A375 (cell line): ENCODE measurements around the gene GPBP1L1. TPM values are rescaled to one million over a fixed set of nuclear protein-coding genes. Genes with fewer than 3 reads are reported as not detected.

ENCODE experiments used
- small RNA-seq: library from RNA; depleted of rRNA; stranded (forward); fragments of <200 nt; gene quantifications from one replicate; pipeline ENCODE3, GENCODE V24; 2014
- total RNA-seq: library from RNA; depleted of rRNA; stranded (reverse); fragments of >200 nt; shearing (Covaris generic); gene quantifications from 2 replicates; pipeline ENCODE4 v1.2.3, GENCODE V29; 2014; rRNA removed

The GPBP1L1 gene
- 85.1 and 114 TPM in 2 replicates for total RNA-seq

DNA sequence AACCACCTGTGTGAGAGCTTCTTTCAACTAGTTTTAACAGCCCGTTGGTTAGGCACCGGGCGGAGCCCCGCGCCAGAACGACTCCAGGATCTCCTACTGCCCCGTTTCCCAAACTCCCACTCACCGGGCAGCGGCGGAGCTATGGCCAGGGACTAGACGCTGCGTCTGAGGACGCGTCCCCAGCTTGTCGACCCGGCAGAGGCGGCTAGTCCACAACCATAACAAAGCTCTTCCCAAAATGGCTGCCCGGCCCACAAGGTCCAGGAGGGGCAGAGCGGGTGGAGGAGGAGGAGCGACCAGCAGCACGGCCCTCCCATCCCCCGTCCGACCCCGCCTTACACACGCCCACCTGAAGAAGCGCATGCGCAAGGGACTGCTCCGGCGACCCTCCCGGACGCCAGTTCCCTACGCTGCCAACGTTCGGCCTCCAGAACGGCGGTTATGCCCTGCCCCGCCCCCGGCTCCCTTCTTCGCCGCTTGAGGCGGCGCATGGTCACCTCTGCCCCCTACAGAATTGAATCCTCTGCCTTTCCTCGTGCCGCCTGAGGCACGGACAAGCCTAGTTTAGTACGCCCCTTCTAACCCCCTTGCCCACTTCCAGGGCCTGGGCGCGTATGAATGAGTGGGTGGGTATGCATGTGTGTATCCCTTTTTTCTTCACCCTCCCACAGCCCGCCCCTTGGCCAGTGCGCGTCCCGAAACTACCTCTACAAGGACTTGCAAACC is at the start of gene GPBP1L1:
Gene GPBP1L1, minus strand, starts transcription at position 246 of the 726 bp plus-strand sequence. CDS start 27,446 bp downstream, outside the sequence.

GRCh38 chr1:45687754-45688740 is 1.7 kb upstream of the GPBP1L1 start, which contains the start of gene TMEM69:
TSS of gene TMEM69 (plus strand) at chr1:45688181. CDS start at chr1:45691069, 2,888 bp downstream.

DNA sequence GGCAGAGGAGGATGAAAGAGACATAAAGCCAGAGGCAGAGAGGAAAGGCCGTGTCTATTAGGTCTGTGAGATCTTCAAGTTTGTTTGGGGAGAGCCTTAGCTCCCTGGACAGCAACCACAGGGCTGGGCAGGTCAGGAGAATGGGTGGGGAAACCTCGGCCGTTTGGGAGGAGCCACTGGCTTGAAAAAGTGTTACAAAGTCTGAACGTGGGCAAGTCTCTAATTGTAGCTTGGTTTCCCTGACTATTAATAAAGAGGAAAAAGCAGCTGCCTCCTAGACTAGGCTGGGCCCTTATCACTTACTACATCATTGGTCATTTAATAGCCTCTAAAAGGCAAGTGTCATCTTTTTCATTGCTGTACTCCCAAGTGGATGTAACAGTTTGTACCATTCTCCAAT is 62.4 kb downstream of the GPBP1L1 start, which contains the start of gene CCDC17:
Gene CCDC17, minus strand, starts transcription at position 83 of the 400 bp plus-strand sequence. CDS start 145 bp downstream, outside the sequence.

DNA sequence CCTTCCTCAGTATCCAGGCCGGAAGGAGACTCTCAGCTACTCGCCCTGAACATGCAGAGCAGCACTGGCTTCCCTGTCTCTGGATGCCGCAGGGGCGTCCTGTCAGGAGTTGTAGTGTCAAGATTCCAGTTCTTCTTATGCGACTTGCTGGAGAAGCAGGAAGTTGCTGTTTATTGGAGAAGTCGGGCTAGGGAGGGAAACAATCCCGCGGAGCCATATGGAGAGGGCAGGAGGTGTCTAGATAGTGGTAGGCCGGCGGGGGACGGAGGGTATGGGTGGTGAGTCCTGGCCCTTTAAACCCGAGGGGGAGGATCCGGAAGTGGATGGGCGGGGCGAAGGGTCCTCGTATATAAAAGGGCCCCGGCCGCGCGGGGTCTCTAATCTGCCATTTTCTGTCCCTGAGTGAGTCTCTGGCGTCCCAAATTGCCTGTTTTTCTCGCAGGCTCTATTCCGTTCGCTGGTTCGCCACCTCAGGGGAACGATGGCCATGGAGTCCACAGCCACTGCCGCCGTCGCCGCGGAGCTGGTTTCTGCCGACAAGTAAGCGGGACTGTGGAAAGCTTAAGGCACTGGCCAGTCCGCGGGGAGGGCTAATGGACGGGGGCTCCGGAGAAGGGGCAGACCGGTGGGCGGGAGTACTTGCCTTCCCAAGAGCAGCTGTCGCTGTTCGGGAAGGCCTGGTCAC is 102.5 kb downstream of the GPBP1L1 start, which contains the start of gene NASP:
Gene NASP, plus strand, starts transcription at position 376 of the 685 bp plus-strand sequence. Its CDS starts 106 bp downstream, at position 482.

Small RNAs within 50 kb of the gene (small RNA-seq; reads per million reads assigned to genes)
- not detected for gene AL355480.1
- not detected for gene AL355480.2
- not detected for gene AL355480.3
- not detected for gene AL355480.4

Other genes with a start within 250 kb of the GPBP1L1 start
- gene TESK2, start 195.4 kb downstream of the GPBP1L1 start, total RNA-seq, result 4.0 and 5.4 TPM in 2 replicates
- 3.3 and 4.3 TPM in 2 replicates for gene CCDC163, start 186.5 kb downstream of the GPBP1L1 start, total RNA-seq
- gene MMACHC, start 186.2 kb downstream of the GPBP1L1 start, total RNA-seq, result 9.8 and 12.8 TPM in 2 replicates
- 443 and 469 TPM in 2 replicates for gene PRDX1, start 164.6 kb downstream of the GPBP1L1 start, total RNA-seq
- 74.3 and 76.6 TPM in 2 replicates for gene AKR1A1, start 135.7 kb downstream of the GPBP1L1 start, total RNA-seq
- 166 and 182 TPM in 2 replicates for gene NASP, start 102.5 kb downstream of the GPBP1L1 start, total RNA-seq
- 1.4 and 1.9 TPM in 2 replicates for gene CCDC17, start 62.5 kb downstream of the GPBP1L1 start, total RNA-seq
- gene TMEM69, start 1.6 kb upstream of the GPBP1L1 start, total RNA-seq, result 16.3 and 26.6 TPM in 2 replicates
- gene IPP, start 64.1 kb upstream of the GPBP1L1 start, total RNA-seq, result 6.5 and 7.0 TPM in 2 replicates
- gene MAST2, start 117.1 kb upstream of the GPBP1L1 start, total RNA-seq, result 18.6 and 19.8 TPM in 2 replicates